ENCODE data around the gene XRCC4. TPM values are rescaled to one million over a fixed set of nuclear protein-coding genes. Genes with fewer than 3 reads are reported as not detected.

XRCC4 gene
- total and polyA plus RNA-seq, 9 of the 15 experiments (the other 6 are each of a cell fraction or from before 2014, with no cell fraction given): 13.6 to 61.6 (median 22.4) TPM

GRCh38 chr5:83109380-83109779, 32.0 kb downstream of the XRCC4 start (continued):
- TF ChIP-seq IRF2 (CRISPR knock-in tag; IDR thresholded peaks at IDR 0.05) (no peak), POLR2A (conservative IDR thresholded peaks at IDR 0.05) (no peak), PCBP1 (IDR thresholded peaks at IDR 0.05; ENCODE audit: low read depth, low read length, poor library complexity, severe bottlenecking) (no peak), CHD1 (IDR thresholded peaks at IDR 0.05; ENCODE audit: low read length) (no peak), TEAD4 (IDR thresholded peaks at IDR 0.05; ENCODE audit: low read length) (no peak), TEAD4 (CRISPR knock-in tag; IDR thresholded peaks at IDR 0.05; ENCODE audit: borderline replicate concordance) (no peak)
- TF ChIP-seq, protein P1, sequence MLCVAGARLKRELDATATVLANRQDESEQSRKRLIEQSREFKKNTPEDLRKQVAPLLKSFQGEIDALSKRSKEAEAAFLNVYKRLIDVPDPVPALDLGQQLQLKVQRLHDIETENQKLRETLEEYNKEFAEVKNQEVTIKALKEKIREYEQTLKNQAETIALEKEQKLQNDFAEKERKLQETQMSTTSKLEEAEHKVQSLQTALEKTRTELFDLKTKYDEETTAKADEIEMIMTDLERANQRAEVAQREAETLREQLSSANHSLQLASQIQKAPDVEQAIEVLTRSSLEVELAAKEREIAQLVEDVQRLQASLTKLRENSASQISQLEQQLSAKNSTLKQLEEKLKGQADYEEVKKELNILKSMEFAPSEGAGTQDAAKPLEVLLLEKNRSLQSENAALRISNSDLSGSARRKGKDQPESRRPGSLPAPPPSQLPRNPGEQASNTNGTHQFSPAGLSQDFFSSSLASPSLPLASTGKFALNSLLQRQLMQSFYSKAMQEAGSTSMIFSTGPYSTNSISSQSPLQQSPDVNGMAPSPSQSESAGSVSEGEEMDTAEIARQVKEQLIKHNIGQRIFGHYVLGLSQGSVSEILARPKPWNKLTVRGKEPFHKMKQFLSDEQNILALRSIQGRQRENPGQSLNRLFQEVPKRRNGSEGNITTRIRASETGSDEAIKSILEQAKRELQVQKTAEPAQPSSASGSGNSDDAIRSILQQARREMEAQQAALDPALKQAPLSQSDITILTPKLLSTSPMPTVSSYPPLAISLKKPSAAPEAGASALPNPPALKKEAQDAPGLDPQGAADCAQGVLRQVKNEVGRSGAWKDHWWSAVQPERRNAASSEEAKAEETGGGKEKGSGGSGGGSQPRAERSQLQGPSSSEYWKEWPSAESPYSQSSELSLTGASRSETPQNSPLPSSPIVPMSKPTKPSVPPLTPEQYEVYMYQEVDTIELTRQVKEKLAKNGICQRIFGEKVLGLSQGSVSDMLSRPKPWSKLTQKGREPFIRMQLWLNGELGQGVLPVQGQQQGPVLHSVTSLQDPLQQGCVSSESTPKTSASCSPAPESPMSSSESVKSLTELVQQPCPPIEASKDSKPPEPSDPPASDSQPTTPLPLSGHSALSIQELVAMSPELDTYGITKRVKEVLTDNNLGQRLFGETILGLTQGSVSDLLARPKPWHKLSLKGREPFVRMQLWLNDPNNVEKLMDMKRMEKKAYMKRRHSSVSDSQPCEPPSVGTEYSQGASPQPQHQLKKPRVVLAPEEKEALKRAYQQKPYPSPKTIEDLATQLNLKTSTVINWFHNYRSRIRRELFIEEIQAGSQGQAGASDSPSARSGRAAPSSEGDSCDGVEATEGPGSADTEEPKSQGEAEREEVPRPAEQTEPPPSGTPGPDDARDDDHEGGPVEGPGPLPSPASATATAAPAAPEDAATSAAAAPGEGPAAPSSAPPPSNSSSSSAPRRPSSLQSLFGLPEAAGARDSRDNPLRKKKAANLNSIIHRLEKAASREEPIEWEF (CRISPR knock-in tag; IDR thresholded peaks at IDR 0.05): no peak

DNA sequence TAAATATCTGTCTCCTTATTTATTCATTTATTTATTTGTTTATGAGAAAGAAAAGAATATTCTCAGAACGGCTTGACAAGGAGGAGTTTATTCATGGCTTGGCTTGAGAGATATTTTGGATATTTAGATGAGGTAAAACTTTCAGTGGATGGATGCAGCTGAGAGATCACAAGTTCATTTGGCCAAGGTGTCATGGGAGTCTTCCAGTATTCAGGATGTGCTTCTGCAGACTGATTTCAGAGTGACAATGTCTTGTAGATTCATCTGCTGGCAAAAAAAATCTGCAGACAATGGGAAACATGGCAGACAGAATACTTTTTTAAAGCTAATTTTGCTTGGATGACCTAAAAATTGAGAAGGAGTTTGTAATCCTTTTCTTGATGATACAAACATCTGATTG, 38.5 kb downstream of the XRCC4 start:
- Histone ChIP-seq H3K36me3 (ENCODE audit: control insufficient read depth, insufficient read depth, low read length) (peaks cover 6% of the 10 kb centered on the region; the same call in 1 of the 3 replicates), H3K4me3 (no peak overlapping the region), H3K27me3 (ENCODE audit: control insufficient read depth in 2 of 2, insufficient read depth in 2 of 2, low read length in 2 of 2) (no peaks in the 10 kb centered on the region), H4K20me1 (replicated peaks; ENCODE audit: control insufficient read depth, insufficient read depth, low read length) (no peaks in the 10 kb centered on the region), H3K4me2 (ENCODE audit: insufficient read depth, low read length) (no peak overlapping the region), H3K79me2 (ENCODE audit: control insufficient read depth, insufficient read depth, low read length) (no peaks in the 10 kb centered on the region), H3K9me1 (ENCODE audit: control insufficient read depth, insufficient read depth, low read length) (no peaks in the 10 kb centered on the region), H3K4me1 (replicated peaks in 1 of 2; ENCODE audit: control insufficient read depth in 2 of 2, insufficient read depth in 2 of 2, low read length in 2 of 2) (no peaks in the 10 kb centered on the region), H2AFZ (ENCODE audit: low read depth, low read length) (no peak overlapping the region), H3K9me3 (replicated peaks; ENCODE audit: control insufficient read depth, insufficient read depth, low read depth, low read length) (no peaks in the 10 kb centered on the region; the same call in 1 of the 2 replicates), H3K9ac (ENCODE audit: insufficient read depth in 1 of 2, low read depth in 2 of 2, low read length in 2 of 2) (no peak overlapping the region), H3K27ac (ENCODE audit: extremely low read depth, low read depth, low read length) (no peak overlapping the region)
- CTCF ChIA-PET (ENCODE audit: low intra/inter-chr PET ratio): no interaction called here
- BruUV-seq (replicated peaks): no TSS peak
- no peak for FAIRE-seq
- 43% methylated on average over 1 of the region's 1 CpG for WGBS (ENCODE audit: insufficient coverage, low coverage, missing lambda C conversion rate)
- POLR2A ChIA-PET: no interaction called here
- in situ Hi-C loops (cut with MboI): no loop called here
- ATAC-seq: no peak
- DNase-seq (ENCODE audit: extremely low read depth in 1 of 4, low spot score in 3 of 4): no peak
- TF ChIP-seq CLOCK (CRISPR knock-in tag; IDR thresholded peaks at IDR 0.05; ENCODE audit: borderline replicate concordance) (no peak), FOS (IDR thresholded peaks at IDR 0.05; ENCODE audit: extremely low read depth, insufficient read length) (no peak), TEAD1 (CRISPR knock-in tag; IDR thresholded peaks at IDR 0.05) (no peak), POLR3G (IDR thresholded peaks at IDR 0.05; ENCODE audit: extremely low read depth, insufficient read length, insufficient replicate concordance) (no peak), SNRNP70 (optimal IDR thresholded peaks at IDR 0.05; ENCODE audit: low read depth, low read length) (no peak), TAL1 (IDR thresholded peaks at IDR 0.05) (no peak), ZKSCAN8 (CRISPR knock-in tag; IDR thresholded peaks at IDR 0.05) (no peak), ZNF586 (CRISPR knock-in tag; conservative IDR thresholded peaks at IDR 0.05) (no peak), KLF6 (CRISPR knock-in tag; IDR thresholded peaks at IDR 0.05; ENCODE audit: borderline replicate concordance) (no peak)
- intact Hi-C loops (cut with micrococcal nuclease): no loop called here
